IgD-negative memory B cell (primary cell): ENCODE data around the gene DRC3. TPM values are rescaled to one million over a fixed set of nuclear protein-coding genes. Genes with fewer than 3 reads are reported as not detected.

Experiments
- H3K27ac Mint-ChIP-seq, 3 donors: one replicate each; pipeline ENCODE4 v1.8.0; 2020 to 2022; ENCODE audit warnings: mild to moderate bottlenecking in 3 of 3, mixed read lengths in 3 of 3, moderate library complexity in 1 of 3
- H3K27me3 Mint-ChIP-seq: one replicate; pipeline ENCODE4 v1.8.0; 2021; ENCODE audit warnings: mixed read lengths
- H3K36me3 Mint-ChIP-seq: one replicate; pipeline ENCODE4 v1.8.0; 2020; ENCODE audit warnings: mild to moderate bottlenecking, mixed read lengths
- H3K4me1 Mint-ChIP-seq, 3 donors: one replicate each; pipeline ENCODE4 v1.8.0; 2020 to 2022; ENCODE audit warnings: mixed read lengths in 3 of 3, mild to moderate bottlenecking in 1 of 3
- H3K4me3 Mint-ChIP-seq, 4 donors: one replicate each; pipeline ENCODE4 v1.8.0; 2020 to 2022; ENCODE audit warnings: mild to moderate bottlenecking in 4 of 4, mixed read lengths in 4 of 4, moderate library complexity in 3 of 4
- H3K9me3 Mint-ChIP-seq, 3 donors: one replicate each; pipeline ENCODE4 v1.8.0; 2020 to 2021; ENCODE audit warnings: mixed read lengths in 3 of 3, mild to moderate bottlenecking in 1 of 3
- polyA plus RNA-seq: library from polyadenylated mRNA; unstranded; fragments of 300-500 nt; fragmentation: Illumina TruSeq; gene quantifications from one replicate; pipeline ENCODE4 v1.2.3, GENCODE V29; 2021

Gene DRC3
- polyA plus RNA-seq, 1 donor from 2014 or later = 0.90 TPM

DNA sequence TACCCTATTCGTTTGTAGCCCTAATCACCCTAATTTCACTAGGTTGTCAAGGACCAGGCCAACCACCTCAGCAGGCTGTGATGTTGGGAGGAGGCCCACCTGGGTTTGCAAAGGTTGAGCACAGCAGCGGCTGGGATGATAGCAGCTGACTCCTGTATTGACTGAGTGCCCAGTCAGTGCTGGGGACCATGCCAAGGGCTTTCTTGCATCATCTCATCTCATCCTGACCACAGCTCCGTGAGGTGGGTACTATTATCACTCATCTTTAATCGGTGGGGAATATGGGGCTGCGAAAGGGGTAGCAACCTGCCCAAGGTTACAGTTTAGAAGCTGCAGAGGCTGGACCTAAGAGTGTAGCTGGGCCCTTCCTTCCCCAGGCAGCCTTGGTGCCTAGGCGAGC lies 54.6 kb downstream of the DRC3 start:
- peaks cover 7% of the 10 kb centered on the region for H3K36me3 Mint-ChIP-seq
- H3K4me3 Mint-ChIP-seq = no peak overlapping the region
- H3K4me1 Mint-ChIP-seq = peaks cover under 1 to 3% (median 2%) of the 10 kb centered on the region in 3 donors

GRCh38 chr17:18028114-18028951 lies 55.7 kb downstream of the DRC3 start:
- Mint-ChIP-seq H3K9me3 (no peaks in the 10 kb centered on the region), H3K27me3 (no peaks in the 10 kb centered on the region), H3K4me1 (peaks cover 9 to 10% (median 9%) of the 10 kb centered on the region in 3 donors), H3K4me3 (no peak overlapping the region), H3K27ac (no peak overlapping the region), H3K36me3 (peaks cover 7% of the 10 kb centered on the region)

More for the DNA sequence above, 54.6 kb downstream of the DRC3 start:
- no peak overlapping the region for H3K27ac Mint-ChIP-seq
- no peaks in the 10 kb centered on the region for H3K9me3 Mint-ChIP-seq
- H3K27me3 Mint-ChIP-seq = no peaks in the 10 kb centered on the region

DNA sequence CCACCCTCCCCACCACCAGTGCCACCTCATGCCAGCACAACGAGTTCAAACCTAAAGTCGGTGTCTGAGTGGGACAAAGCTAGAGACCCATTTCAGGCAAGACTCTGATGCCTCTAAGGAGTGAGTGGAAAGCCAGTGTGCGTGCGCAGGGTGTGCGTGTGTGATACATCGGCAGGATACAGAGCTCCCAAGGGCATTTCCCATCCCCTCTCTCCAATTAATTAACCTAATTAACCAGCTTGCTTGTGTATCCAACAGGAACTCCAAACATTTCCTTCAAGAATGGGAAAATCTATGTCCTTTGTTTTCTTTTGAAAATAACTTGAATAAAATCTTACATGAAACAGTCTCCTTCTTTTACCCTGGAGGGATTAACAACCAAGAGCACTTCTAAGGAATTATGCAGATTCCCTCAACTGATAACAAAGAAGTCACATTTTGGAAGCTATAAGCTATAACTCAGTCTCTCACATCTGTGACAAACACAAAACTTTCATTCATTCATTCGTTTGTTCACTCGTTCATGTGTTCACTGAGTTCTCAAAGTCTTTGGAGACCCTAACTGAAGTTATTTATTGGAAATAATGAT lies 56.4 kb downstream of the DRC3 start:
- H3K4me3 Mint-ChIP-seq = no peak overlapping the region
- H3K4me1 Mint-ChIP-seq = peaks cover 13 to 14% (median 13%) of the 10 kb centered on the region in 3 donors
- peaks cover 7% of the 10 kb centered on the region for H3K36me3 Mint-ChIP-seq
- no peaks in the 10 kb centered on the region for H3K9me3 Mint-ChIP-seq
- H3K27me3 Mint-ChIP-seq = no peaks in the 10 kb centered on the region
- no peak overlapping the region for H3K27ac Mint-ChIP-seq

GRCh38 chr17:18031955-18032354 lies 59.3 kb downstream of the DRC3 start:
- peaks cover 13 to 22% (median 14%) of the 10 kb centered on the region in 3 donors for H3K4me1 Mint-ChIP-seq
- H3K27ac Mint-ChIP-seq = no peak overlapping the region
- no peak overlapping the region for H3K4me3 Mint-ChIP-seq

DNA sequence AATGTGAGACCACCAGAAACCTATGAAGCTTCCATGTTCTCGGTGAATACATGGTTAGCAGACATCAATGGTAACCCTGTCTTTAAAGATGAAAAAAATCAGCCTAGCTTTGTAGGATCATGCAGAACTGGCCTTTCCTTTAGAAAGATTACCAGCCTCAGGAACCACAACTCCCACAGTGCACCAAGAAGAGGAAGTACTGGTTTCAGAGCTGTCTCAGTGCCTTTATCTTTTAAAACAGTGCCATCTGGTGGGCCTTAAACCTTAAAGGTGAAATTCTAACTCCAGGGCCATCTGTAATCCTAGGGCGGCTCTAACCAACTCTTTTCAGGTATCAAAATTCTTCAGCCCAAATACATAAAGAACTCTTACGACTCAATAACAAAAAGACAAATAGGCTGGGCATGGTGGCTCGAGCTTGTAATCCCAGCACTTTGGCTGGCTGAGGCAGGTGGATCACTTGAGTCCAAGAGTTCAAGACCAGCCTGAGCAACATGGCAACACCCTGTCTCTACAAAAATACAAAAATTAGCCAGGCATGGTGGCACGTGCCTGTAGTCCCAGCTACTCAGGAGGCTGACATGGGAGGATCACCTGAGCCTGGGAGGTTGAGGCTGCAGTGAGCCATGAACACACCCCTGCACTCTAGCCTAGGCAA lies 60.9 kb downstream of the DRC3 start:
- peak overlapping the region in 1 of 3 donors; percentile 92 for H3K27ac Mint-ChIP-seq
- peak overlapping the region in 2 of 4 donors; percentile 40 to 81 for H3K4me3 Mint-ChIP-seq
- H3K27me3 Mint-ChIP-seq = no peaks in the 10 kb centered on the region
- H3K9me3 Mint-ChIP-seq = no peaks in the 10 kb centered on the region
- peaks cover 27 to 35% (median 29%) of the 10 kb centered on the region in 3 donors for H3K4me1 Mint-ChIP-seq
- no peaks in the 10 kb centered on the region for H3K36me3 Mint-ChIP-seq

More at GRCh38 chr17:18031955-18032354, 59.3 kb downstream of the DRC3 start:
- Mint-ChIP-seq H3K36me3 (no peaks in the 10 kb centered on the region), H3K27me3 (no peaks in the 10 kb centered on the region), H3K9me3 (no peaks in the 10 kb centered on the region)

DNA sequence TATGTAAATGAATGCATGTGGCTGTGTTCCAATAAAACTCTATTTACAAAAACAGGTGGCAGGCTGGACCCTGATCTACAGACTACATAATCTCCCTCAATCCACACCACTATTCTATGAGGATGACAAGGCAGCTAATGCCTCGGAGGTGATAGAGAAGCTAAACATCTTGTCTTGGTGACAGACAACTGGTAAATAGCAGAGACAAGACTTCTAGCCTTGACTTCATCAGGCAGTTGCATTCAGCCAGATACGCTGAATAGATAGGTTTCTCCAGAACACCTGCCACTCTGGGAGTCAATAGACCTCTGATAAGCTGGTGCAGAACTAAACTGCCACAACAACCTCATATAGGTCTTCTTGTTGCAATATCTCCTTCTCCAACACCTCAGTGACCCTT lies 63.0 kb downstream of the DRC3 start:
- Mint-ChIP-seq H3K27me3 (no peaks in the 10 kb centered on the region), H3K4me3 (peak overlapping the region in 1 of 4 donors; percentile 13), H3K9me3 (no peaks in the 10 kb centered on the region), H3K4me1 (peaks cover 29 to 43% (median 34%) of the 10 kb centered on the region in 3 donors), H3K27ac (no peak overlapping the region), H3K36me3 (no peaks in the 10 kb centered on the region)

GRCh38 chr17:18037486-18037885 lies 64.8 kb downstream of the DRC3 start:
- peak overlapping the region; percentile 80 to 96 (median 95) for H3K27ac Mint-ChIP-seq
- H3K4me1 Mint-ChIP-seq = peaks cover 32 to 52% (median 33%) of the 10 kb centered on the region in 3 donors
- H3K36me3 Mint-ChIP-seq = no peaks in the 10 kb centered on the region
- H3K27me3 Mint-ChIP-seq = no peaks in the 10 kb centered on the region
- peak overlapping the region; percentile 93 to 99 (median 96) for H3K4me3 Mint-ChIP-seq
- H3K9me3 Mint-ChIP-seq = no peaks in the 10 kb centered on the region

DNA sequence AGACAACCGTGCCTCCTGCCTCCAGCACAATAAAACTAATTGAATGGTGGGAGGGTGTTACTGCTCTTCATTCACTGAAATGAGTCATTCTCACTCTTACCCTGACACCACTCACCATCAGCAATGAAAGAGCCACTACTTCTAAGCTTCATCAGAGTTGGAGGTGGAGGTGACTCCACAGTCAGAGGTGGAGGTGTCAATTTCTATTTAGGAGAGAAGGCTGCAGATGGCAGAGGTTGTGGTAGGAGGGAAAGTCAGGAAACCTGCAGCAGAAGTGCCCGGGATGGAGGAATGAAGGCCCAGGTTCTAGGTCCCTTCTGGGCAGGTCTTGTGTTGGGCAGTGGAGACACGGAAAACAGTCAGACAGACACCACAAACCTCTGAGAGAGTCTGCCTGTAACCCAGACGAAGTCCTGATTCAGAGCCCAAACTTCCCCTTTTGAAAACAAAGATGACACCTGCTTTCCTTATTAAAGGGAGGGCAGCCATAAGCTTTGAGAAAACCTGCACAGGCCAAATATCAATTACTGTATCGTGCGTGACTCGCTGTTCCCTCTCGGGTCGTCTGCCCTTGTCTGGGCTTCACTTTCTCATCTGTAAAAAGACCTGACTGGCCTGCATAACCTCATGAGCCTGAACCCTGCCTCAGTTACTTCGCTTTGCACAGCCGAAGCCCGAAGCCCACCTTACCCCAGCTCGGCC lies 65.6 kb downstream of the DRC3 start:
- H3K4me1 Mint-ChIP-seq = peaks cover 26 to 47% (median 27%) of the 10 kb centered on the region in 3 donors

DNA sequence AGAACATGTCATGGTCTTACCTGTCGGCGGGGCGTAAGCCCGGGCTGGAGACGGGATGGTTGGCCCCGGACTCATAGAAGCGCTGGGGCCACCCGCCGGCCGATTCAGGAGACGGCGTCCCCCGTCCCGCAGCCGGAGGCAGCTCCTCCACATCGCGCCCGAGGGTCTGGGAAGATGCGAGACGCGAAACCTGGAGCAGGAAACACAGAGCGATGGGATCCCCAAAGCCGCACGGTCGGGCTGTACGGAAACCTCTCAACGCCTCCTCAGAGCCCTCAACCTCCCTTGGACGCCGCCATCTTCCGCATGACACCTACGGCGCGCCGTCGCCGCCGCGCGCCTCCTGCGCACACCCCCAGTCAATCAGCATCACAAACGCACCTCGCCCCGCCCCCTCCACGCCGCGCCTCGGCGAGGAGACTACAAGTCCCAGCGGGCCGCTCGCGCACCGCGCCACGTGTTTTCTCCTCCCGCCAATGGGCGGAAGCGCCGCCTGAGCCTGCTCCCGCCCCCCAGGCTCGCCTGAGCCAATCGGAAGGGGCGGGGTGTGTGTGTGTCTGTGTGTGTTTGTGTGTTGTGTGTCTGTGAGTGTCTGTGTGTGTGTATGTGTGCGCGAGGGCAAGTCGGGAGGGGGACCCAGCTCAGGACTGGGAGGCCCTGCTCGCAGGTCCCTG lies 66.3 kb downstream of the DRC3 start, which contains the start of the genes ATPAF2 and GID4:
ATPAF2 (minus strand) TSS at position 308 of the 674 bp plus-strand sequence; CDS start at position 153, 155 bp downstream.
GID4 (plus strand) TSS at position 548 of the 674 bp plus-strand sequence; CDS start at position 605, 57 bp downstream.
- no peaks in the 10 kb centered on the region for H3K9me3 Mint-ChIP-seq
- H3K4me1 Mint-ChIP-seq = peaks cover 20 to 43% (median 23%) of the 10 kb centered on the region in 3 donors
- peak within 1 kb of the TSS; percentile 93 to 99 (median 96) for H3K4me3 Mint-ChIP-seq
- no peaks in the 10 kb centered on the region for H3K27me3 Mint-ChIP-seq
- no peaks in the 10 kb centered on the region for H3K36me3 Mint-ChIP-seq
- peak within 1 kb of the TSS; percentile 91 to 96 (median 96) for H3K27ac Mint-ChIP-seq

More for the DNA sequence above, 65.6 kb downstream of the DRC3 start:
- Mint-ChIP-seq H3K36me3 (no peaks in the 10 kb centered on the region), H3K9me3 (no peaks in the 10 kb centered on the region), H3K27ac (peak overlapping the region; percentile 80 to 96 (median 95)), H3K4me3 (peak overlapping the region; percentile 93 to 99 (median 96)), H3K27me3 (no peaks in the 10 kb centered on the region)

- Mint-ChIP-seq H3K4me1 (peaks cover 20 to 38% (median 23%) of the 10 kb centered on the region in 3 donors), H3K27ac (peak overlapping the region; percentile 91 to 96 (median 92)), H3K27me3 (no peaks in the 10 kb centered on the region), H3K4me3 (peak overlapping the region; percentile 93 to 99 (median 96)), H3K36me3 (no peaks in the 10 kb centered on the region), H3K9me3 (no peaks in the 10 kb centered on the region)
Measured at GRCh38 chr17:18039535-18040260, 67.0 kb downstream of the DRC3 start.

DNA sequence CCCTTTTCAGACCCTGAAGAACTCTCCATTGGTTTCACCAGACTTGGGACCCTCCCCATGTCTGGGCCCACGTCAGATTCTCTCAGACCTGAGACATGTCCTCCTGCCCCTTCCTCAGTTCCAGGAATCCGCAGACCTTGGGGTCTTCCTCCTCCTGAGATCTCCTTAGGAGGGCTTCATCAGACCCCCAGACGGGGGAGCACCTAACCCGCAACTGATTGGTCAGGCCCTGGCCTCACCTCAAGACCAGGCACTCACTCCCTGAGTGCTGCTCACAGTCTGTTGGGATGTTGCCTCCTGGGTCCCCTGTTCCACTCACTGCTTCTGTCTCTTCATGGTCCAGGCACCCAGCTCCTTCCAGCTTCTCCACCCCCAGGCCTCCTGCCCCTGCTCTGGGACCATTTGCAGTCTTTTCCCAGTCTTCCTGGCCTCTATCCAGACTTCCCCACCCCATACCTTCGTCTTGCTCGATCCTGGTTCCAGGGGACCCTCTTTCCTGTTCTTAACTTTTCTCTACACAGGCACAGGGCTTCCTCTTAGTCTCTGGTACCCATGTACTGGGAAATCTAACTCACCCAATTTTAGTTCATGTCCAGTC lies 67.7 kb downstream of the DRC3 start:
- H3K27ac Mint-ChIP-seq = peak overlapping the region; percentile 91 to 96 (median 92)
- no peaks in the 10 kb centered on the region for H3K36me3 Mint-ChIP-seq
- peaks cover 20 to 37% (median 23%) of the 10 kb centered on the region in 3 donors for H3K4me1 Mint-ChIP-seq
- peak overlapping the region; percentile 85 to 94 (median 93) for H3K4me3 Mint-ChIP-seq
- no peaks in the 10 kb centered on the region for H3K27me3 Mint-ChIP-seq
- no peaks in the 10 kb centered on the region for H3K9me3 Mint-ChIP-seq

DNA sequence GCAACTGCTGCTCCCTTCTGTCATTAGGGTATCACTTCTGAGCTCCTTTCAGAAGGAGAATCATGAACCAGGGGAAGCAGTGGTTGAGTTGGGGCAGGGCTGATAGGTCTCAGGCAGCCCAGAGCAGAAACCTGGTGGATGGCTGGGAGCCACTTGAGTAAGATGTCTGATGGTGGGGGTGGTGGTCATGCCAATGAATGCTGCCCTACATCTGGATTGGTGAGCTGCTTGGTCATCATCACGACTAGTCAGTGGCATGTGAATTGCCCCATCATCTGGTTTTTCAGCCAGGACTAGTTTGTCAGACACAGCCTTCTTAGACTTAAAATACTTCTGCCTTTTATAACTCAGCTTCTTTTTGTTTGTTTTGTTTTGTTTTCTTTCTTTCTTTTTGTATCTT lies 69.1 kb downstream of the DRC3 start:
- Mint-ChIP-seq H3K4me3 (peak overlapping the region in 1 of 4 donors; percentile 93), H3K9me3 (no peaks in the 10 kb centered on the region), H3K27ac (peak overlapping the region in 1 of 3 donors; percentile 91), H3K4me1 (peaks cover 20 to 31% (median 23%) of the 10 kb centered on the region in 3 donors), H3K36me3 (no peaks in the 10 kb centered on the region), H3K27me3 (no peaks in the 10 kb centered on the region)

DNA sequence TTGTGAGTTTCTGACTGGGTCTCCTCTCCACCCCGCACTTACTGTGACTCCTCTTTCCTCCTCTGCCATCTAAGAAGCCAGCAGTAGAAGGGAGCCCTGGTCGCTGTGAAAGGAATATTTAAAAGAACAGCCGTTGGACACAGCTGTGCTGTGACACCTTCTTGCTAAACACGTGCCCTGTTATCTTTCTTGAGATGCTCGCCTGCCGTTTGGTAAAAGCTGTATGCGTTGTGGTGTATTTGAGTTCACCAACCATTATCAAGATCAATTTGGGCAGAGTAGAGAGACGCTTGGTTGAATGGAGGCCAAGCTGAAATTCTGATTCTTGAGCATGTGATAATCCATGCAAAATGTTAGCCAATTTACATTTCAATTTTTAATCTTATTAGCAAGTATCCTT lies 70.3 kb downstream of the DRC3 start:
- H3K27me3 Mint-ChIP-seq = no peaks in the 10 kb centered on the region
- H3K4me1 Mint-ChIP-seq = peaks cover 10 to 22% (median 14%) of the 10 kb centered on the region in 3 donors
- H3K4me3 Mint-ChIP-seq = peak overlapping the region in 1 of 4 donors; percentile 93

More for the DNA sequence above, 70.3 kb downstream of the DRC3 start:
- peak overlapping the region in 1 of 3 donors; percentile 43 for H3K27ac Mint-ChIP-seq
- no peaks in the 10 kb centered on the region for H3K9me3 Mint-ChIP-seq
- H3K36me3 Mint-ChIP-seq = no peaks in the 10 kb centered on the region
